ENCODE data around the gene CDK5RAP3. TPM values are rescaled to one million over a fixed set of nuclear protein-coding genes. Genes with fewer than 3 reads are reported as not detected.

Gene CDK5RAP3
- total RNA-seq, 1 experiment from 2014 or later, result 255 TPM

DNA sequence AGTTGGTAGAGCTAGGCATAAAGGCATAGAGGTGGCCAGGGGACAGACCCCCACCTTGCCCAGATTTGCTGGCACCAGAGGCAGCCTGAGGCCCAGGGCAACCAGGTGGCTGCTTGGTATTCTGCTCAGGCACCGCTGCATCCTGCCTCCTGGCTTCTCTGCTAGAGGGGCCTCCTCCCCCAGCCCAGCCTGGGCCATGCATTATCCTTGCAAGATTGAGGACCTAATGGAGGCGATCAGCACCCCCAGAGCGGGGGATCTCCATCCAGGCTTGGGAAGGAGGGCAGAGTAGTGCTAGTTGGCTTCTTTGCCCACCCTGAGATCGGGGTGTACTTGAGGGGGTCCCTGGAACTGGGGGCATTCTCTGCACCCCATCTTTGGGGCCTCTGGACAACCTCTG is 23.8 kb downstream of the CDK5RAP3 start:
- Histone ChIP-seq H3K4me3 (replicated peaks in 1 of 2; ENCODE audit: low read depth in 1 of 2, low read length in 2 of 2) (no peak overlapping the region), H3K9me3 (ENCODE audit: control insufficient read depth in 1 of 2, insufficient read depth in 1 of 2, low read depth in 1 of 2, low read length in 2 of 2) (no peaks in the 10 kb centered on the region), H3K9me2 (ENCODE audit: insufficient read depth) (no peaks in the 10 kb centered on the region), H3K4me1 (ENCODE audit: control insufficient read depth in 1 of 2, insufficient read depth in 2 of 2, low read length in 2 of 2) (peaks cover 0 to 4% of the 10 kb centered on the region in 2 experiments; a peak in 2 of 4 replicates), H3K79me2 (ENCODE audit: insufficient read depth, low read length) (no peaks in the 10 kb centered on the region), H3K27me3 (ENCODE audit: insufficient read depth, low read length) (no peaks in the 10 kb centered on the region), H2AFZ (ENCODE audit: low read depth, low read length, poor library complexity, severe bottlenecking) (no peak overlapping the region), H4K20me1 (ENCODE audit: insufficient read depth) (no peaks in the 10 kb centered on the region), H3K36me3 (ENCODE audit: control insufficient read depth in 1 of 2, insufficient read depth in 2 of 2, low read length in 2 of 2) (no peaks in the 10 kb centered on the region), H3K4me2 (ENCODE audit: low read length) (no peak overlapping the region), H3K9ac (ENCODE audit: low read length) (no peak overlapping the region), H3K27ac (ENCODE audit: low read depth, low read length) (no peak overlapping the region)
- ChIA-PET RAD21 (ENCODE audit: low non-redundant PET in 1 of 2, low total read pairs in 2 of 2, uncharacterized antibody in 2 of 2, unreplicated experiment in 2 of 2) (no interaction called here), CTCF (no interaction called here), POLR2A (no interaction called here)
- BruUV-seq (replicated peaks), result no TSS peak
- intact Hi-C loops (cut with micrococcal nuclease), result no loop called here
- DNase-seq (ENCODE audit: low read depth, low spot score) (no peak), ATAC-seq (no peak)
- no peak for TF ChIP-seq ATF3 (IDR thresholded peaks at IDR 0.05)
- TF ChIP-seq SP1 (IDR thresholded peaks at IDR 0.05; ENCODE audit: low read depth), result no peak
- no peak for TF ChIP-seq SIN3A (IDR thresholded peaks at IDR 0.05; ENCODE audit: low read depth)
- no peak for TF ChIP-seq EGR1 (IDR thresholded peaks at IDR 0.05; ENCODE audit: low read depth)
- no peak for TF ChIP-seq YY1 (IDR thresholded peaks at IDR 0.05; ENCODE audit: extremely low read depth, insufficient replicate concordance, low read depth, low read length)
- TF ChIP-seq EZH2 (IDR thresholded peaks at IDR 0.05), result no peak
- TF ChIP-seq ELF1 (IDR thresholded peaks at IDR 0.05; ENCODE audit: borderline replicate concordance, low read depth), result no peak
- TF ChIP-seq POLR2AphosphoS5 (IDR thresholded peaks at IDR 0.05; ENCODE audit: low read depth, low read length), result no peak
- TF ChIP-seq ZFX (IDR thresholded peaks at IDR 0.05), result no peak
- TF ChIP-seq REST (IDR thresholded peaks at IDR 0.05; ENCODE audit: low read depth), result no peak
- TF ChIP-seq CBX3 (IDR thresholded peaks at IDR 0.05; ENCODE audit: low read depth), result no peak
- TF ChIP-seq EZH2phosphoT487 (IDR thresholded peaks at IDR 0.05; ENCODE audit: borderline replicate concordance), result no peak
- TF ChIP-seq TCF7L2 (IDR thresholded peaks at IDR 0.05; ENCODE audit: borderline replicate concordance, extremely low read depth, insufficient read depth, insufficient read length), result no peak
- no peak for TF ChIP-seq CTCF (IDR thresholded peaks at IDR 0.05 in 2 of 3, conservative IDR thresholded peaks at IDR 0.05 in 1 of 3; ENCODE audit: borderline replicate concordance in 1 of 3, insufficient read depth in 1 of 3, low read depth in 2 of 3, low read length in 2 of 3)
- no peak for TF ChIP-seq SRF (IDR thresholded peaks at IDR 0.05; ENCODE audit: low read depth)
- no peak for TF ChIP-seq ZNF274 (IDR thresholded peaks at IDR 0.05; ENCODE audit: low read depth, low read length)
- TF ChIP-seq, protein P1, sequence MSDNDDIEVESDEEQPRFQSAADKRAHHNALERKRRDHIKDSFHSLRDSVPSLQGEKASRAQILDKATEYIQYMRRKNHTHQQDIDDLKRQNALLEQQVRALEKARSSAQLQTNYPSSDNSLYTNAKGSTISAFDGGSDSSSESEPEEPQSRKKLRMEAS (IDR thresholded peaks at IDR 0.05), result no peak
- no peak for TF ChIP-seq POLR2A (IDR thresholded peaks at IDR 0.05; ENCODE audit: borderline replicate concordance, extremely low read depth, insufficient read depth, insufficient read length)

Measured in HCT116 (cell line).